ENCODE measurements around the gene ZEB1. TPM values are rescaled to one million over a fixed set of nuclear protein-coding genes. Genes with fewer than 3 reads are reported as not detected.
"Not testable (repeated sequence)": the region's sequence is repeated elsewhere in the genome, so short reads cannot be mapped to it uniquely, and the experiment has no call there.

The ZEB1 gene
- total and polyA plus RNA-seq, 2 of the 4 experiments (the other 2 are of a cell fraction), result 23.7 to 108 TPM

GRCh38 chr10:31405829-31406228 lies 86.8 kb downstream of the ZEB1 start:
- H2BK20ac ChIP-seq (ENCODE audit: low read depth, low read length); H3K27me3 ChIP-seq (ENCODE audit: control insufficient read depth, insufficient read depth, low read length); H4K8ac ChIP-seq (ENCODE audit: low read depth in 2 of 2, low read length in 2 of 2); H2AK9ac ChIP-seq (replicated peaks; ENCODE audit: low read depth, low read length, poor library complexity); H3K14ac ChIP-seq (replicated peaks; ENCODE audit: low read depth, low read length); H2AK5ac ChIP-seq (ENCODE audit: low read depth, low read length); H3K4me1 ChIP-seq (ENCODE audit: control insufficient read depth, insufficient read depth, low read length); H4K91ac ChIP-seq (ENCODE audit: insufficient read depth, low read depth, low read length); intact Hi-C loops (cut with micrococcal nuclease); H3K4me3 ChIP-seq (ENCODE audit: insufficient read depth, low read depth, low read length); H3K9me3 ChIP-seq (ENCODE audit: control insufficient read depth, insufficient read depth, low read length); H3K9me1 ChIP-seq (ENCODE audit: insufficient read depth, low read length); H2AFZ ChIP-seq (replicated peaks; ENCODE audit: low read length, poor library complexity); H3K4me2 ChIP-seq (ENCODE audit: low read depth, low read length); POLR2A ChIA-PET (ENCODE audit: unreplicated experiment); DNase-seq; H3K23ac ChIP-seq (ENCODE audit: low read depth, low read length); H2BK15ac ChIP-seq (ENCODE audit: low read depth, low read length); ATAC-seq (ENCODE audit: low read depth); dilution Hi-C loops (cut with HindIII; ENCODE audit: low sequenced_read_pairs, unreplicated experiment); in situ Hi-C loops (cut with MboI; ENCODE audit: low sequenced_read_pairs); H3K36me3 ChIP-seq (ENCODE audit: control insufficient read depth, insufficient read depth, low read length); H3K9ac ChIP-seq (ENCODE audit: low read depth, low read length); H3K18ac ChIP-seq (ENCODE audit: low read depth, low read length); H2BK120ac ChIP-seq (ENCODE audit: low read depth, low read length); H3K4ac ChIP-seq (ENCODE audit: low read depth, low read length); H3K27ac ChIP-seq (ENCODE audit: insufficient read depth, low read length); CTCF ChIA-PET; H3K56ac ChIP-seq (ENCODE audit: extremely low read depth, insufficient read depth, low read length); BruUV-seq (replicated peaks); H2BK5ac ChIP-seq (ENCODE audit: low read depth, low read length, poor library complexity, severe bottlenecking); H4K5ac ChIP-seq (ENCODE audit: low read depth, low read length): not testable (repeated sequence)
- Histone ChIP-seq H4K20me1 (ENCODE audit: insufficient read depth, low read length) (peaks cover 46% of the 10 kb centered on the region), H3K79me1 (ENCODE audit: low read depth in 1 of 2, low read length in 2 of 2) (peaks cover 9 to 30% of the 10 kb centered on the region in 2 experiments; a peak in 3 of 4 replicates)
- WGBS, 2 experiments (ENCODE audit: extremely low coverage in 2 of 2, insufficient read length in 1 of 2), result no CpG with 5 or more reads among the region's 3 CpGs

- in situ Hi-C loops (cut with MboI; ENCODE audit: low sequenced_read_pairs); H3K27me3 ChIP-seq (ENCODE audit: control insufficient read depth, insufficient read depth, low read length); H3K36me3 ChIP-seq (ENCODE audit: control insufficient read depth, insufficient read depth, low read length); ATAC-seq (ENCODE audit: low read depth); H3K4me2 ChIP-seq (ENCODE audit: low read depth, low read length); H3K23ac ChIP-seq (ENCODE audit: low read depth, low read length); H2BK120ac ChIP-seq (ENCODE audit: low read depth, low read length); H3K27ac ChIP-seq (ENCODE audit: insufficient read depth, low read length); H3K9me3 ChIP-seq (ENCODE audit: control insufficient read depth, insufficient read depth, low read length); POLR2A ChIA-PET (ENCODE audit: unreplicated experiment); H2AK9ac ChIP-seq (replicated peaks; ENCODE audit: low read depth, low read length, poor library complexity); BruUV-seq (replicated peaks); H2BK20ac ChIP-seq (ENCODE audit: low read depth, low read length); H3K56ac ChIP-seq (ENCODE audit: extremely low read depth, insufficient read depth, low read length); H4K8ac ChIP-seq (ENCODE audit: low read depth in 2 of 2, low read length in 2 of 2); H3K4ac ChIP-seq (ENCODE audit: low read depth, low read length); intact Hi-C loops (cut with micrococcal nuclease); DNase-seq; H3K14ac ChIP-seq (replicated peaks; ENCODE audit: low read depth, low read length); dilution Hi-C loops (cut with HindIII; ENCODE audit: low sequenced_read_pairs, unreplicated experiment); CTCF ChIA-PET; H2BK15ac ChIP-seq (ENCODE audit: low read depth, low read length); H3K4me3 ChIP-seq (ENCODE audit: insufficient read depth, low read depth, low read length); H2AFZ ChIP-seq (replicated peaks; ENCODE audit: low read length, poor library complexity); H3K4me1 ChIP-seq (ENCODE audit: control insufficient read depth, insufficient read depth, low read length); H3K9ac ChIP-seq (ENCODE audit: low read depth, low read length); H2AK5ac ChIP-seq (ENCODE audit: low read depth, low read length); H2BK5ac ChIP-seq (ENCODE audit: low read depth, low read length, poor library complexity, severe bottlenecking); H4K5ac ChIP-seq (ENCODE audit: low read depth, low read length); H3K18ac ChIP-seq (ENCODE audit: low read depth, low read length); H4K91ac ChIP-seq (ENCODE audit: insufficient read depth, low read depth, low read length); H3K9me1 ChIP-seq (ENCODE audit: insufficient read depth, low read length): not testable (repeated sequence)
- H4K20me1 ChIP-seq (ENCODE audit: insufficient read depth, low read length), result peaks cover 53% of the 10 kb centered on the region; the same call in 1 of the 2 replicates
- peaks cover 7 to 41% of the 10 kb centered on the region in 2 experiments; a peak in 3 of 4 replicates for H3K79me1 ChIP-seq (ENCODE audit: low read depth in 1 of 2, low read length in 2 of 2)
- WGBS, 2 experiments (ENCODE audit: extremely low coverage in 2 of 2, insufficient read length in 1 of 2), result no CpG with 5 or more reads among the region's 2 CpGs
Measured at GRCh38 chr10:31412397-31412796, 93.4 kb downstream of the ZEB1 start.
